H1 (cell line): Measurements from ENCODE around the gene SLC6A18. TPM values are rescaled to one million over a fixed set of nuclear protein-coding genes. Genes with fewer than 3 reads are reported as not detected.

Source experiments
- BACH1 ChIP-seq: IDR thresholded peaks from 2 replicates; pipeline ENCODE4 v1.6.1; 2012; ENCODE audit warnings: low read length, improper control_type of control experiment
- EZH2 ChIP-seq: fragments of 200-600 bp; sonication (generic); IDR thresholded peaks from 2 replicates; pipeline ENCODE4 v1.7.1; 2012; ENCODE audit warnings: low read depth, mild to moderate bottlenecking, moderate library complexity, low read length, inconsistent platforms; ENCODE audit not compliant: severe bottlenecking
- HDAC2 ChIP-seq, 2 experiments: fragments of 300-600 bp in 1 of 2; sonication (generic) in 1 of 2; IDR thresholded peaks; 2 replicates each; pipeline ENCODE4 v1.6.1; 2011 to 2012; ENCODE audit warnings: low read depth in 2 of 2, low read length in 2 of 2, mild to moderate bottlenecking in 2 of 2, moderate library complexity in 2 of 2, borderline replicate concordance in 1 of 2, inconsistent platforms in 1 of 2
- JUN ChIP-seq: IDR thresholded peaks from 2 replicates; pipeline ENCODE4 v1.6.1; 2011; ENCODE audit warnings: low read depth, mild to moderate bottlenecking, improper control_type of control experiment, low read length
- KDM4A ChIP-seq: IDR thresholded peaks from one replicate; pipeline ENCODE4 v1.7.1; 2012; ENCODE audit warnings: low read depth, mild to moderate bottlenecking, moderate library complexity, low read length, inconsistent platforms; ENCODE audit not compliant: severe bottlenecking
- RAD21 ChIP-seq, 2 experiments: IDR thresholded peaks in 1 of 2; conservative IDR thresholded peaks in 1 of 2; 2 replicates each; pipeline ENCODE4 v1.6.1; 2011; ENCODE audit warnings: low read depth in 2 of 2, low read length in 2 of 2, improper control_type of control experiment in 1 of 2, inconsistent platforms in 1 of 2, mild to moderate bottlenecking in 1 of 2, moderate library complexity in 1 of 2
- polyA plus RNA-seq, 7 experiments: library from polyadenylated mRNA; depleted of rRNA in 3 of 7; stranded (reverse) in 5 of 7; unstranded in 2 of 7; fragments of >200 nt in 5 of 7; fragments of 200-250 nt in 2 of 7; gene quantifications; 1 replicate in 5 of 7; 2 replicates in 1 of 7; 4 replicates in 1 of 7; pipeline versions ENCODE4 v1.2.1 to v1.2.3, GENCODE V29; 2011 to 2013; ENCODE audit warnings: missing spikeins in 2 of 7, mixed read lengths in 2 of 7
- total RNA-seq: library from RNA; stranded (reverse); fragmentation: NEBNext Ultra II Directional; extraction: Animal tissue kit (Norgen Biotek cat#: 25700); gene quantifications from 2 replicates; pipeline ENCODE4 v1.2.1, GENCODE V29; 2021

The SLC6A18 gene
- total and polyA plus RNA-seq, 2 of the 8 experiments (the other 6 are each of a cell fraction or from before 2014, with no cell fraction given) = not detected

- no peak for TF ChIP-seq RAD21 (IDR thresholded peaks at IDR 0.05 in 1 of 2, conservative IDR thresholded peaks at IDR 0.05 in 1 of 2; ENCODE audit: low read depth in 2 of 2, low read length in 2 of 2)
- no peak for TF ChIP-seq EZH2
- no peak for TF ChIP-seq KDM4A
- TF ChIP-seq BACH1 = no peak
- TF ChIP-seq JUN = no peak
- TF ChIP-seq HDAC2 (IDR thresholded peaks at IDR 0.05; ENCODE audit: borderline replicate concordance in 1 of 2, low read depth in 2 of 2, low read length in 2 of 2) = no peak
Measured at GRCh38 chr5:1203311-1203967, 21.7 kb upstream of the SLC6A18 start (continued).
